Activated naive CD8-positive, alpha-beta T cell treated with anti-CD3 and anti-CD28 coated beads for 36 hours (primary cell): ENCODE results near the gene SLC25A38. TPM values are rescaled to one million over a fixed set of nuclear protein-coding genes. Genes with fewer than 3 reads are reported as not detected.

Source experiments
- DNase-seq: peaks from one replicate; pipeline ENCODE4 v3.0.0; 2021
- H3K27ac Mint-ChIP-seq: one replicate; pipeline ENCODE4 v1.8.0; 2022; ENCODE audit warnings: mild to moderate bottlenecking, moderate library complexity, mixed read lengths
- H3K27me3 Mint-ChIP-seq: one replicate; pipeline ENCODE4 v1.8.0; 2022; ENCODE audit warnings: mild to moderate bottlenecking, mixed read lengths
- H3K36me3 Mint-ChIP-seq: one replicate; pipeline ENCODE4 v1.8.0; 2021; ENCODE audit warnings: mild to moderate bottlenecking, mixed read lengths
- H3K4me1 Mint-ChIP-seq: one replicate; pipeline ENCODE4 v1.8.0; 2021; ENCODE audit warnings: mixed read lengths
- H3K4me3 Mint-ChIP-seq: one replicate; pipeline ENCODE4 v1.8.0; 2022; ENCODE audit warnings: mild to moderate bottlenecking, moderate library complexity, mixed read lengths
- H3K9me3 Mint-ChIP-seq: one replicate; pipeline ENCODE4 v1.8.0; 2022; ENCODE audit warnings: mixed read lengths
- total RNA-seq, 2 experiments: library from RNA; stranded (reverse); gene quantifications; one replicate each; pipeline ENCODE4 v1.2.3, GENCODE V29; 2021

Gene SLC25A38
- total RNA-seq, 2 experiments from 2014 or later, result 43.2 to 44.1 TPM

DNA sequence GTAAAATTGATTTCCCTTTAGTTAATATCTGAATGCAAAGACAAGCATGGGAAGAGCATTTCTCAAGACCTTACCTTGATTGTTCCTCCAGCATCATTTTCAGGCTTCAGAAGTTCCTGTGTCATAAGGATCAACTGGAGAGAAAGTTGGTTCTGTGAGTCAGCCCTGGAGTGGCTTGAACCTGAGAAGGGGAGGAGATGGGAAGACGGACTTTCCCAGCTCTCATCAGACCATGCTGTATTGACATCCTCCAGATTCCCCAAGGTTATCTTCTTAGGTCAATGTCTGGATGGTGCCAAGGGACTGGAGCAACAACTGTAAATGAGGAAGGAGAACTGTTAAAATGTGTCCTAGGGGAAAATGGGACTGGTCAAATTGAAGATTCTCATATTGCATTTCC is 44.3 kb downstream of the SLC25A38 start:
- Mint-ChIP-seq H3K36me3 (no peaks in the 10 kb centered on the region), H3K4me3 (no peak overlapping the region), H3K27me3 (peaks cover 3% of the 10 kb centered on the region), H3K9me3 (no peaks in the 10 kb centered on the region), H3K27ac (no peak overlapping the region), H3K4me1 (no peaks in the 10 kb centered on the region)
- no peak for DNase-seq

DNA sequence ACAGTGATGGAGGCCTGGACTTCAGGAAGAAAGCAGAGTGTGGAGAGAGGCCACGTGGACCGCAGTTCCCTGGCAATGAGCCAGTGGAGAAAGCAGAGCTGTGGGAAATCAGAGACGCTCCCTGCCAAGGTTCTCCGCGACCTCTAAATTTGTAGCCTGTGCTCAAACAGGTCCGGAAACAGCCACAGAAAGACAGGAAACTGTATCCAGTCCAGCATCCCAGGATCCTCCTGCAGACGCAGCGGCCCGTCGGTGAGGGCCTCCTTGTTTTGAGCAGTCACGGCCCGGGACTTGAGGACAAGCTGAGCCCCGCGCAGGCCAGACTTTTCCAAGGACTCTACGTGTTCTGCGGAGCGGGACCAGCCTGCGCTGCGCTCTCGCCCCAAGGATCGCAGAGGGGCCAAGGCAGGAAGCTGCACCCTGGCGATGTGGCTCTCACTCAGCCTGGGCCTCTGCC is 45.6 kb downstream of the SLC25A38 start:
- Mint-ChIP-seq H3K9me3 (no peaks in the 10 kb centered on the region), H3K27me3 (peaks cover 3% of the 10 kb centered on the region), H3K36me3 (no peaks in the 10 kb centered on the region), H3K4me1 (no peaks in the 10 kb centered on the region), H3K4me3 (no peak overlapping the region), H3K27ac (no peak overlapping the region)
- no peak for DNase-seq

DNA sequence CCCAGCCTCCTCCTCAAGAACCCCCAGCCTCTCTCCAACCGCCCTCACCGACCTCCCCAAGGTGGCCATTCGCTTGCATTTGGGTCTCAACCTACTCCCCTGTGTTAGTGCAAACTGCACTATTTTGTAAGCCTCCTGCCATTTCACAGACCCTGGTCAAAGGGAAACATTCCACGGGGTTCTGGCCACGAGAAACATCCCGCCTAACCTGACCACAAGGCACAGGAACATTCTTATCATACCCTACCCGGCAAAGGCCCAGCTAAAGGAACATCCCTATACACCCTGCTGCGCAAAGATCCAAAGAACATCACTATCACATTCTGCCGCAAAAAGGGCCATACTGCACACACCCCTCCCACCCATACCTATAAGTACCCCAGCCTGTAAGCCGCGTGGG is 46.3 kb downstream of the SLC25A38 start:
- peaks cover 3% of the 10 kb centered on the region for H3K27me3 Mint-ChIP-seq
- H3K4me3 Mint-ChIP-seq, result no peak overlapping the region
- no peaks in the 10 kb centered on the region for H3K36me3 Mint-ChIP-seq
- no peak for DNase-seq
- H3K4me1 Mint-ChIP-seq, result no peaks in the 10 kb centered on the region
- H3K27ac Mint-ChIP-seq, result no peak overlapping the region
- H3K9me3 Mint-ChIP-seq, result no peaks in the 10 kb centered on the region

DNA sequence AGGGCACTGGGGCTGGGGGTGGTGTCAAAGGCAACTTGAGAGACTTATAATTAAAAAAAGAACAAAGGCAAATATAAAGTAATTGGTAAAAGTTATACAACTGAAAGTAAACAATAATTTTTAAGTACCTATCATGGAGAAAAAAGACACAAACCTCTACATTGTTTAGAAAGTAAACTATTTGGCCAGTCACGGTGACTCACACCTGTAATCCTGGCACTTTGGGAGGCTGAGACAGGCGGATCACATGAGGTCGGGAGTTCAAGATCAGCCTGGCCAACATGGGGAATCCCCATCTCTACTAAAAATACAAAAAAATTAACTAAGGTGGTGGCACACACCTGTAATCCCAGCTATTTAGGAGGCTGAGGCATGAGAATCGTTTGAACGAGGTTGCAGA is 49.2 kb downstream of the SLC25A38 start:
- H3K4me1 Mint-ChIP-seq, result peaks cover 2% of the 10 kb centered on the region
- H3K27me3 Mint-ChIP-seq, result peaks cover 3% of the 10 kb centered on the region
- no peaks in the 10 kb centered on the region for H3K9me3 Mint-ChIP-seq
- no peak for DNase-seq
- H3K36me3 Mint-ChIP-seq, result no peaks in the 10 kb centered on the region
- no peak overlapping the region for H3K27ac Mint-ChIP-seq
- no peak overlapping the region for H3K4me3 Mint-ChIP-seq

DNA sequence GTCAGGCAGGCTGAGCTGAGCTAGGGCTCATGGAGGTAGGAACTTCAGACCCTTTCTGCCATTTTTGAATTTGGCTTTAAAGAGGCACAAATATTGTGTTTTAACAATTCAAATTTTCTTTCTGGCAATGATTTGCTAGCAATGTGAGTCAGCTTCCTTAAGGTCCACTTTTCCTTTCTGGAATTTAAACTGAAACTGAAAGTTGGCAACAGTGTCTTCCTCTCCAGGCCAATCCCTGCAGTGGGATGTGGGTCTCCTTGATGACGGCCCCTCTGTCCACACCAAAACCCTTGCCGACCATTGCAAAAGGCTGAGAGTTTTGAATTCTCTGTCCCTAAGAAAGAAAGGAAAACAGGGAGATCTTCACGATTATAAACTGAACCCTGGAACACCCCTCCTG is 50.5 kb downstream of the SLC25A38 start:
- H3K27me3 Mint-ChIP-seq, result peaks cover 3% of the 10 kb centered on the region
- H3K9me3 Mint-ChIP-seq, result no peaks in the 10 kb centered on the region
- H3K36me3 Mint-ChIP-seq, result no peaks in the 10 kb centered on the region
- no peak overlapping the region for H3K27ac Mint-ChIP-seq
- peaks cover 2% of the 10 kb centered on the region for H3K4me1 Mint-ChIP-seq
- no peak overlapping the region for H3K4me3 Mint-ChIP-seq
- no peak for DNase-seq

DNA sequence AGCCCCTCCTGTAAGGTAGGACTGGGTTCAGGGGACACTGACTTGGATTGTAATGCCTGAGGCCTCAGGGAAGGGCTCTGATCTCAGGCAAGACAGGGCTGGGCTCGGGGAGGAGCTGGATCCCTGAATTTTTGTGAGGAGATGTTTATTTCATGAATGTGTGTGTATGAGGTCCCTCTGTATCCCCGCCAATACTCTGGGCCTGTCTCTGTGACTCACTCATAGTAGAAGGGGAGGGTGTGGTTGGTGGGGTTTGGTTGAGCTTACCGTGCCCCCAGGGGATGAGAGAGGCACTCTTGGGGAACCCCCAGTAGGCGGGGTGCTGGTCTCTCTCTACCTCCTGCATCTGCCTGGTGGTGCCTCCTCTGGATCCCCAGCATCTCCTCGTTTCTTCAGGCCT is 51.4 kb downstream of the SLC25A38 start:
- H3K27ac Mint-ChIP-seq, result no peak overlapping the region
- H3K4me3 Mint-ChIP-seq, result no peak overlapping the region
- H3K27me3 Mint-ChIP-seq, result peaks cover 3% of the 10 kb centered on the region
- no peaks in the 10 kb centered on the region for H3K9me3 Mint-ChIP-seq
- peak; percentile 22 for DNase-seq
- H3K36me3 Mint-ChIP-seq, result no peaks in the 10 kb centered on the region
- H3K4me1 Mint-ChIP-seq, result peaks cover 2% of the 10 kb centered on the region

DNA sequence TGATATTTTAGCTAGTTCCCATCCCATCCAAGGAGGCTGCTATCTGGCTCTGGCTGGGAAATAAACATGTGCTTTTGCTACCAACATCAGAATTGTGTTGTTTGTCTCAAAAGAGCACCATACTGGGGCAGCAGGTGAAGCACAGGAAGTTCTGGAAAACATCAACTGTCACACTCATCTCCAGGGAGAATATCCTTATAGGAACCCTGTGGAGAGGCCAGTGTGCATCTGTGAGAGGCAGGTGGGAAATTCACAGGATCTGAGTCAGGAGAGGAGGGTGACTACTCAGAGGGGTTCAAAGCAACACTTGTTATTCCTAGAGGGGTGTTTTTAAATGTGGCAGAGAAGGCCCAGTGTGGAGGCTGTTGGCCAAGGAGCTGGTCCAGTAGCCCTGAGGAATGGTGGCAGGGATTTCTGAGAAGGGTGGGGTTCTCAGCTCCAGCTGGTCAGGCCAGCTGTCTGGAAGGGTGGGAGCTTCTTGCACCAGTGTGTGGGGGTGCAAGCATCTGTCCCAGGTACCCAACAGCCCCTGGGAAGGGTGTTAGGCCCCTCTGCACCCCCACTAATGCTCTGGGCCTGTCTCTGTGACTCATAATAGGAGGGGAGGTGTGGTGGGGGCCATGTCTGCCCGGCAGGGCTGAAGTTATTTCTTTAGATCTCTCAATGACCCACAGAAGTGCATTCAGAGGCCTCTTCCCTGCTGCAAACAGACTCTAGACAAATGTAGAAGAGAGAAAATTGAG is 52.0 kb downstream of the SLC25A38 start:
- no peak overlapping the region for H3K27ac Mint-ChIP-seq
- no peak overlapping the region for H3K4me3 Mint-ChIP-seq
- peaks cover 3% of the 10 kb centered on the region for H3K27me3 Mint-ChIP-seq
- peaks cover 2% of the 10 kb centered on the region for H3K4me1 Mint-ChIP-seq
- no peaks in the 10 kb centered on the region for H3K9me3 Mint-ChIP-seq
- no peaks in the 10 kb centered on the region for H3K36me3 Mint-ChIP-seq
- no peak for DNase-seq

DNA sequence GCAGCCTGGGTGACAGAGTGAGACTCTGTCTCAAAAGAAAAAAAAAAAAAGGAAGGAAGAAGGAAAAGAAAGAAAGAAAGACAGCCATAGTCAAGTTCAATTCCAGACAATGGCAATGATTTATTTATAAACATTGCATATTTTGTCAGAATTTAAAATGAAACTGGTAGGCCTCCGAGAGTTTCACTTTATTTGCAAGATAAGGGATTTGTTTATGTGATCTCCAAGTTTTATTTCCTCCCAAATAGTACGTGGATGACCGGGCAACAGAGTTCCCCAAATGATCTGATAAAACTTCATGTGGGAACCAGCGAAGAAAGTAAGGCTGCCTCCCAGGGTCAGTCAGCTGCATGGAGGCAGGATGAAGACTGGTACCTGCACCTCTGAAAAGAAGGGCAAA is 55.7 kb downstream of the SLC25A38 start:
- Mint-ChIP-seq H3K4me1 (peaks cover 2% of the 10 kb centered on the region), H3K27me3 (no peaks in the 10 kb centered on the region), H3K36me3 (no peaks in the 10 kb centered on the region), H3K4me3 (no peak overlapping the region), H3K9me3 (no peaks in the 10 kb centered on the region), H3K27ac (no peak overlapping the region)
- no peak for DNase-seq

DNA sequence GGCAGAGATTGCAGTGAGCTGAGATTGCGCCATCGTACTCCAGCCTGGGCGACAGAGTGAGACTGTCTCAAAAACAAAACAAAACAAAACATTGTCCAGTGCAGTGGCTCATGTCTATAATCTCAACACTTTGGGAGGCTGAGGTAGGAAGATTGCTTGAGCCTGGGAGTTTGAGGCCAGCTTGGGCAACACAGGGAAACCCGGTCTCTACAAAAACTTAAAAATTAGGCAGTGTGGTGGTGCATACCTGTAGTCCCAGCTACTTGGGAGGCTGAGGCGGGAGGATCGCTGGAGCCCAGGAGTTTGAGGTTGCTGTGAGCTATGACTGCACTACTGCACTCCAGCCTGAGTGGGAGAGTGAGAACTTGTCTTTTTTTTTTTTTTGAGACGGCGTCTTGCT is 57.1 kb downstream of the SLC25A38 start:
- no peak overlapping the region for H3K27ac Mint-ChIP-seq
- no peaks in the 10 kb centered on the region for H3K9me3 Mint-ChIP-seq
- H3K27me3 Mint-ChIP-seq, result no peaks in the 10 kb centered on the region
- no peak overlapping the region for H3K4me3 Mint-ChIP-seq
- H3K36me3 Mint-ChIP-seq, result no peaks in the 10 kb centered on the region
- no peak for DNase-seq
- H3K4me1 Mint-ChIP-seq, result no peaks in the 10 kb centered on the region

DNA sequence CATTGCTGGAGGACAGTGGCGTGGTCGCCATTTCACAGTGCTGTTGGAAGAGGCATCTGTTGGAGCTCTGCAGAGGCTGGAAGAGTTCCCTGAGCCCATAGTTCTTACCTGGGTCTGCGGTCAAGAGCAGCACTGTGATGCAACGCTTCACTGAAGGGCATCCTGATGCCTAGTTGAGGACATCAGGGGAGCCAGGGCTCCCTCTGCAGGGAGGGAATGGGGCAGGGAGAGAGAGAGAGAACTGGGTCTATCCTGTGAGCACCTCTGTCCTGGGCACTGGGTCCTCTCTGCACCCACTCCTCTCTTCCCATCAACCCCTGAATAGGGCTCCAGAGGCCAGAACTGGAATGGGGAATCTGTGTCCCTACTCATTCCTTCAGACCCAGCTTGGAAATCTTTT is 60.4 kb downstream of the SLC25A38 start:
- DNase-seq, result no peak
- H3K4me1 Mint-ChIP-seq, result peaks cover 4% of the 10 kb centered on the region
- H3K4me3 Mint-ChIP-seq, result no peak overlapping the region
- H3K36me3 Mint-ChIP-seq, result no peaks in the 10 kb centered on the region
- H3K9me3 Mint-ChIP-seq, result no peaks in the 10 kb centered on the region
- peaks cover 7% of the 10 kb centered on the region for H3K27me3 Mint-ChIP-seq
- no peak overlapping the region for H3K27ac Mint-ChIP-seq

DNA sequence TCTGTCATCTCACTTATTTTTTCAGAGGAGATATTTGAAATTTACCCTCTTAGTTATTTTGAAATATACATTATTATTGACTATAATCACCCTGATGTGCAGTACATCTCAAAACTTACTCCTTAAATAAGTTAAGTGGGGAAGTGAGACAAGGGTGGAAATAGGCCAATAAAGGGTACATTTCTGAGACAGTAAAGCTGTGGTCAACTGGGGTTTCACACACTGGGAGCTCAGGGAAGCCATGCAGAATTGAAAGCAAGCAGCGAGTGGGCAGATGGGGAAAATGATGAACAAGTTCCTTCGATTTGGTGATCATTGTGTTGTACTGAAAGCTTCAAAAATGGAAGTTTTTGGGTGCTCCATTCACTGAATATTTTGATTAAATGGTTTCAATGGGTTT is 62.8 kb downstream of the SLC25A38 start:
- no peak overlapping the region for H3K27ac Mint-ChIP-seq
- no peak for DNase-seq
- H3K4me1 Mint-ChIP-seq, result peaks cover 4% of the 10 kb centered on the region
- no peaks in the 10 kb centered on the region for H3K9me3 Mint-ChIP-seq
- no peaks in the 10 kb centered on the region for H3K36me3 Mint-ChIP-seq
- H3K27me3 Mint-ChIP-seq, result peaks cover 7% of the 10 kb centered on the region
- no peak overlapping the region for H3K4me3 Mint-ChIP-seq

DNA sequence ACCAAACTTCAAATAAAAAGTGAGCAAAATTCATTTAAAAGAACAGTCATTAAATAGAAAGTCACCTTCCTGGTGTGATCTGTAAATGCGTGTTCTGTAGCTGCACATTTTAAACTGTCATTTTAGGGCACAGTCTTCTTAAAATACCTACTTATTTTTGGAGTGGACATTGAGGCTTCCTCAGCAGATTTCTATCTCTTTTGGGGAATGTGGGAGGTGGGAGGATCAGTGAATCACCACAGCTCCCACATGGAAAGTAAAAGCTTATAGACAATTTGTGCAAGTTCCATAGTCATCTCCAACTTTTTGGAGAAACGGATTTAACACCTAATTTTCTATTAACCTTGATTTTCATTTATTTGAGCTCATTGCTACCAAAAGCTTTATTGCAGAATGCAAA is 63.3 kb downstream of the SLC25A38 start:
- H3K4me1 Mint-ChIP-seq, result peaks cover 4% of the 10 kb centered on the region
- no peaks in the 10 kb centered on the region for H3K9me3 Mint-ChIP-seq
- no peak for DNase-seq
- no peaks in the 10 kb centered on the region for H3K36me3 Mint-ChIP-seq
- H3K4me3 Mint-ChIP-seq, result no peak overlapping the region
- H3K27ac Mint-ChIP-seq, result no peak overlapping the region
- peaks cover 7% of the 10 kb centered on the region for H3K27me3 Mint-ChIP-seq

Other genes with a start within 250 kb of the SLC25A38 start
- 10 to 100 TPM; 53.4 to 54.8 TPM for gene CSRNP1, start 229.8 kb upstream of the SLC25A38 start, total RNA-seq
- under 1 TPM; 0.66 to 0.91 TPM for gene XIRP1, start 190.8 kb upstream of the SLC25A38 start, total RNA-seq
- under 1 TPM; 0.08 to 0.25 TPM for gene CX3CR1, start 103.3 kb upstream of the SLC25A38 start, total RNA-seq
- gene CCR8, start 53.7 kb upstream of the SLC25A38 start, total RNA-seq, result not detected
- 1,000 to 10,000 TPM; 2,531 to 2,622 TPM for gene RPSA, start 23.4 kb downstream of the SLC25A38 start, total RNA-seq
- not detected for gene MOBP, start 84.3 kb downstream of the SLC25A38 start, total RNA-seq